ENCODE results near the gene PRLH. TPM values are rescaled to one million over a fixed set of nuclear protein-coding genes. Genes with fewer than 3 reads are reported as not detected.

The PRLH gene
- total RNA-seq, 1 donor from 2014 or later: not detected

DNA sequence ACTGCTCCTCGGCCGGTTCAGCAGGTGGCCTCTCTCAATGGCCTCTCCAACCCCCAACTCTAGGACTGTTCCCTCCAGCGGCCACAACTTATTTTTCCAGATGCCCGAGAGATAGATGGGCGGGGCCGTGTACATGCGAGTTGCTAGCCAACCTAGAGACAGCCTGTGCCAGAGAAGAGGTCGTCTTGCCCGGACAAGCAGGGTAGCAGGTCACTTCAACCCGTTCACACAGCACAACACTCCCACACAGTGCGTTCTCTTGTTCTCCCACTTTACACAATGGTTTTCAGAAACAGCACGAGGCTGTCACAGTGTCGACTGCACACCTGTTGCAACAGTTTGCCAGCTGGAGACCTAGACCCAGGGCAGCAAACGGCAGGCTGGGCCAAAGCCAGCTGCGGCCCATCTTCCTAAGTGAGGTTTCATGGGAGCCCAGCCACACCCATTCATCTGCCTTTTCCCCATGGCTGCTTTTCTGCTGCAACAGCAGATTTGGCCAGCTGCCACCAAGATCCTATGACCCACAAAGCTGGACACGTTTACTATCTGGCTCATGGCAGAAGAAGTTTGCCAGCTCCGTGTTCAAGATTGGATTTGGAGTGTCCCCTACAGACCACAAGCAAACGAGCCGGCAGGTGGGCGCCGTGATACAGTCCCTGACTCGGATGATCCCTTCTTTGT, 7.3 kb upstream of the PRLH start:
- intact Hi-C loops (cut with DNase I): no loop called here
- DNase-seq (ENCODE audit: low spot score): no peak

DNA sequence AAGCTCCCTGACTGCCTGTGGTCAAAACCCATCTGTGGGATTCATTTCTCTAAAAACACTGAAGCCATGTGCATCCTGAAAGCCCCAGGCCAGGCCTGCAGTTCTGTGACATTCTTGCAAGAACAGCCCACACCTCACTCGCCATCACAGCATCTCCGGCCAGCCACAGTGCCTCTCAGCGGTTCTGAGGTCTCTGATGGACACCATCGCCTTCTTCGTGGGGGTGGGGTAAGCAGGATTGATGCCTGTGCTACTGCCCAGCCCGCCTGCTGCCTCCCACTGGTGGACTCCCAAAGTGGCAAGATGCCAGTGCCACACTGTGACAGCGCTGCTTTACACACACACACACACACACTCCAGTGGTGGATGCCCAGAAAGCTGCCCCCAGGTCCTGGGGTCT, 5.2 kb upstream of the PRLH start:
- intact Hi-C loops (cut with DNase I): no loop called here
- DNase-seq (ENCODE audit: low spot score): no peak

DNA sequence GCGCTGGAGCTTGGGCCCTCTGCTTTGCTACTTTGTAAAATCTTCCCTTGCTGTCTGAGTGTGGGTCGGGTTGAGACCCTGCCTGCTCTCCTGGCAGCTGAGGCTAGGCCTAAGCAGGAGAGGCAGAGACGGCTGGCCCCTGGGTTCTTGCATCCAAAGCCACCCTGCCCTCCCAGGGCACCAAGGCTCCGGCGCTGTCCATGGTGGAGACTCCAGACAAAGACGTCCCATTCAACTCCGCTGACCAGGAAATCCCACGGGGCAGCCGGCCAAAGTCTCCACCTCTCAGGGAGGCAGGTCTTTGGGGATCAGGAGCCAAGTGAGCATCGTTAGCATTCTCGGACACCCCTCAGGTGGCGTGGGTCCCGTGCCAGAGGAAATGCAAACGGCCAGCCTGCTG, 2.6 kb upstream of the PRLH start:
- intact Hi-C loops (cut with DNase I): no loop called here
- DNase-seq (ENCODE audit: low spot score): no peak

DNA sequence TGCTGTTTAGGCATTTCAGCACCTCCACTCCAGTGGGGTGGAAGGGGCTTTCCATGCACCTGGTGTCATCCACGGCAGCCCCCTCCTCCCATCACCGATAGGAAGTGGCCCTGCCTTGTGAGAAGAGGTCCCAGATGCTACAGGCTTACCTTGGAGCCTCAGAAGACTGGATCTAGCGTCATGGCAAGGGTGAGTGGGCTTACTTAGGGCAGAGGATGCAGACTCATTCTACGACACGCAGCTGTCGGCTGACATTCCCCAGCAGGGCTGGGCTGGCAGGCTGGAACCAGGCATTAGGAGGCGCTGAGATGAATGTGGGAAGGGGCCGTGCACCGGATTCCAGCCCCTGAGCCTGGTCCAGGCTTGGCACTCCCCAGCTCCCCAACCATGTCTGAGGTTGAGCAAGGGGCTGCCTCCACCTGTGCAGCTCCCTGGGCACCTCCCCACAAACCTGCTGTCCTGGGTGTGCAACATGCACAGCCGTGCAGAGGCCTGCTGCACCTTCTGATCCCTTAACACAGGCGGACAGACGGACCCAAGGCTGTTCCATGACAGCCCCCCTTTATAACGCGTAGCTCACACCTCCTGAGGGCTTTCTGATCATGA, 1.7 kb upstream of the PRLH start:
- DNase-seq (ENCODE audit: low spot score): no peak
- intact Hi-C loops (cut with DNase I): no loop called here

DNA sequence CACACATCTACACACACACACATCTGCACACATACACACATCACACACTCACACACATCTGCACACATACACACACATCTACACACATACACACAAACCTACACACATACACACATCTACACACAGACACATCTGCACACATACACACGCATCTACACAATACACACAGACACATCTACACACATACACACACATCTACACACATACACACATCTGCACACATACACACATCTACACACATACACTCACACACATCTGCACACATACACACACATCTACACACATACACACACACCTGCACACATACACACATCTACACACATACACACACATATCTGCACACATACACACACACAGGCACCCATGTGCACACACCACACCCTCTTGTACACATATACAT, 400 bp upstream of the PRLH start:
- intact Hi-C loops (cut with DNase I): no loop called here
- no peak for DNase-seq (ENCODE audit: low spot score)

DNA sequence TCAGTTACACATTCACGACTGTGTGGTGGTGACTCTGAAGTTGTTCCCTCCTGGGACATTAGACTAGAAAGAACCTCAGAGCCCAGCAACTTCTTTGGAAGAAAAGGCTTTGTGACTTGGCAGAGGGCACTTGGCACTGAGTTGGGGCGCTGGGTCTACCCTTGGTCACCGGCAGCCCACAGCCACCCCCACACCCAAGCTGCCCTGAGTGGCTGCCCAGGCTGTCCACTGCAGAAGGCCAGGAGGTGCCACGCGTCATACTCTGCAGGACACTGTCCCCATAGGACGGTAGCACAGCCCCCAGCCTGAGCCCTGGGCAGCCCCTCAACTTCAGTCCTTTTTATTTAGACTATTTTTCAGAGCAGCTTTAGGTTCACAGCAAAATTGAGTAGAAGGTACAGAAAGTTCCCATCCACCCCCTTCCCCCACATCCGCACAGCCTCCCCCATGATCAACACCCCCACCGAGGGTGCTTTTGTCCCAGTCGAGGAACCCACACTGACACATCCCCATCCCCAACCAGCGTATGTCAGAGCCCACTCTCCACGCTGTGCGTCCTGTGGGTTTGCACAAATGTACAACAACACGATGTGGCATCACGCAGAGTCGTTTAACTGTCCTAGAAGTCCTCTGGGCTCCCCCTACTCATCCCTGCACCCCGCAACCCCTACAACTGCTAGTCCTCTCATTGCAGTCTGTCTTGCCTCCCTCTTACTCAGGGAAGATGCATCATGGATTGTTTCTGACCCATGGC, 1.1 kb downstream of the PRLH start:
- intact Hi-C loops (cut with DNase I): no loop called here
- no peak for DNase-seq (ENCODE audit: low spot score)

DNA sequence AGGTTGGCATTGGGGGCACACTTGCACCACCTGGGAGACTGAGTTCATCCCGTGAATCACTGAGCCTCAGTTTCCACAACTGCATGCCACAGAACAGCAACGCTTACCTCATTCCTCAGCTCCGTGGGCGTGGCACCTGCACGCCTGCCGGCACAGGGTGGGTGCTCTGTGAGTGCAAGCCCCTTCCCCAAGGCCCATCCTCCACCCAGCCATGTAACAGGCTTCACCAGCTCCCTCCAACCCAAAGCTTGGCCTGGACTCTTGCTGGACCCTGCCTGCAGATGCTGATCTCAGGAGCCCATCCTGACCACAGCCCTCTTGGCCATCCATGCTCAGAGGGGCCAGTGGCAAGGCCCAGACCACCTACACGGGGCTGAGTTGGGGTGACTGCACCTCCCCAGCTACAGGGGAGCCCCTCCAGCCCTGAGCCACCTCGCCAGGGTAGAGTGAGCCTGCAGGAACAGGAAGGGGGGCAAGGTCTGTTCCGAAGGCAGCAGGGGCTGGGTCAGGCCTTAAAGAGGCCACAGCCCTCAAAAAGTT, 1.8 kb downstream of the PRLH start:
- DNase-seq (ENCODE audit: low spot score): no peak
- intact Hi-C loops (cut with DNase I): no loop called here

DNA sequence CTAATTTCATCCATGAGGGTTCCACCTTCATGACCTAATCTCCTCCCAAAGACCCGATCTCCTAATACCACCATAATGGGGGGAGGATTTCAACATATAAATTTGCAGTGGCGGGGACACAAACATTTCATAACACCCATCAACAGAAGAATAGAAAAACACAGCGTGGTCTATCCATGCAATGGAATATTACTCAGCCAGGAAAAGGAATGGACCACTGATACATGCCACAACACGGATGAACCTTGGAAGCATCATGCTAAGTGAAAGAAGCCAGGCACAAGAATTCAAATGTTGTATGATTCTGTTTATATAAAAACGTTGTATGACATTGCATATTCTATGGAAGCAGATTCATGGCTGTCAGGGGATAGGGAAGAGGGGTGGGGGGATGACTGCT, 2.7 kb downstream of the PRLH start:
- intact Hi-C loops (cut with DNase I): no loop called here
- no peak for DNase-seq (ENCODE audit: low spot score)

DNA sequence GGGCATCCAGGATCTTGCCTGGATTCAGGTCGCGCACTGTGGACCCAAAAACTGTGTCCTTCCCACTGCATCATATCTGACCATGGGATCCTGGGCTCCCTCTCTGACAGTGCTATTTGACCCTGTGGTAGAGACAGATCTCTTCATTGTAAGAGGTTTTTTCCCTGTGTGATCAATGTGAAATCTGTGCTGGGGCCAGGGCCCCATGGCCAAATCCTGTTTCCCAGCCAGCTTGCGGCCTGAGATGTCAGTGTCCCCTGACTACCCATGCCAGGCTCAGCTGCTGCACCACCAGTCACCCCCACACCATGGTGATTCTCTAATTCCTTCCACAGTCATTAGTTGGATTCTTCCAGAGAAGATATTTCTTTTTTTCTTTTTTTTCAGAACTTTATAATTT, 3.5 kb downstream of the PRLH start:
- DNase-seq (ENCODE audit: low spot score): no peak
- intact Hi-C loops (cut with DNase I): loop anchor here (5.0 kb wide), 1 partner anchor 148 kb away; no protein-coding TSS in a partner anchor

DNA sequence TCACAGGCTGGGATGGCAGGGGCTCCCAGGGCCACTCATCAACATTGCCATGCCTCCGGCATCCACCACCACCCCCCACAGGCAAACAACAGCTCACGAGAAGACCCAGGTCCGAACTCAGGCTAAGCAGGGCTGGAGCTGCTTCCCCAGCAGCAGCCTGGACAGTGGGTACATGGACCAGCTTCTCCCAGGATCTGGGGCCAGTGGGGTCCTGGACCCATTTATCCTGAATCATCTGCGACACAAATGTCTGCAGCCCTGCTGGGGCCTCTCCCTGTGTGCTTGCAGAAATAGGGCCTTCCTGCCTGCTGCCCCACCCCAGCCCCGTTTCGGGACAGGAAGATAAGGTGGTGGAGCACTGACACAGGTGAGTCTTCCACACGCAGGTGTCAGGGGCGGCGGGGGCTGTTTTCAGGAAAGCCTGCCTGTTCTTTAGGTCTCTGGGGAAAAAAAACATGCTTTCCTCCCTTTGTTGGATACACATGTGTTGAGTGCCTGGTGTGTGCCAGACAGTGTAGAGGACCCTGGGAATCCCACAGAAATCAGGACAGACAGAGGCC, 4.5 kb downstream of the PRLH start:
- intact Hi-C loops (cut with DNase I): loop anchor here (5.0 kb wide), 1 partner anchor 149 kb away; no protein-coding TSS in a partner anchor

DNA sequence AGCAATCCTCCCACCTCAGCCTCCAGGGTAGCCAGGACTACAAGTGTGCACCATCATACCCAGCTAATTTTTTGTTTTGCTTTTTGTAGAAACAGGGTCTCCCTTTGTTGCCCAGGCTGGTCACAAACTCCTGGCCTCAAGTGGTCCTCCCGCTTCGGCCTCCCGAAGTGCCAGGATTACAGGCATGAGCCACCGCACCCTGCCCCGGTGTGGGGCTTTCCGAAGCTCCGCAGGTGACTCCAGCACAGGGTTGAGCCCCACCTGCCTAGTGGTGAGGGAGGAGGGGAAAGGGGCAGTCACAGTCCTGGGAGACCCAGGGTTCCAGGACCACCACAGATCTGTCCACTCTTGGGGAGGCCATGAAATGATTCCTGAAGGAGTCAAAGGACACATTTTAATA, 5.2 kb downstream of the PRLH start:
- intact Hi-C loops (cut with DNase I): loop anchor here (5.0 kb wide), 1 partner anchor 149 kb away; no protein-coding TSS in a partner anchor
- DNase-seq (ENCODE audit: low spot score): no peak

More for the DNA sequence above, 4.5 kb downstream of the PRLH start:
- DNase-seq (ENCODE audit: low spot score): no peak

DNA sequence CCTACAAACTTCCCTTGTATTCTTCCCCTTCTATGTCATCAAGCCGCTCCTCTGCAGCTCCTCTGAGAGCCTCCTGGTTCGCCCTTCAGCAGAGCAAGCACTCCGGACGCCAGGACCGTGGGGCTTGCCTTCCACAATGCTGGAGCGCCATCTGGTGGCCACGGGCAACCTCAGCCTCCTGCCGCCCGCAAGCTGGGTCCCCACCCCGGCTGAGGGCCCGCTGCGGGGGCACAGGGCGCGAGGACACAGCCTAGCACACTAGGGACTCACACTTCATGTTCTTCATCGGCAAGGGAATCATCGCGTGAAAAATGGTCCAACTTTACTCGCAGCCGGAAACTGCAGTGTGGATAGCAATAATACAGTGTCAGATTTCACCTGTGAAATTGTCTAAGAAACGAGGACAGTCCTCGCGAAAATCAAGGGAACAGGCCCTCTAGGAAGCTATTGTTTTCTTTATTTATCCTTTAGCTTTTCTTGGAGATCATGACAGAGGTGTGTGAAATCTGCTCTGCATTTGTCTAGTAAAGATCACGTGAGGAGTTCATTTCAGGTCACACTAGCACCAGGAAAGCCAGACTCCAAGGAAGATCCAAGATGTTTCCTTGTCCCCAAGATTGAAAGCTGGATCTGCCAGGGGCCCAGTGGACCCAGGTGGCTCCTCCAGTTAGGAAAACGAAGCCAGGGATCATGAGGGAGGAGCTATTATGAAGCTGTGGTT, 5.8 kb downstream of the PRLH start:
- intact Hi-C loops (cut with DNase I): loop anchor here (1.0 to 5.0 kb wide), 3 partner anchors 60 to 449 kb away; no protein-coding TSS in a partner anchor

DNA sequence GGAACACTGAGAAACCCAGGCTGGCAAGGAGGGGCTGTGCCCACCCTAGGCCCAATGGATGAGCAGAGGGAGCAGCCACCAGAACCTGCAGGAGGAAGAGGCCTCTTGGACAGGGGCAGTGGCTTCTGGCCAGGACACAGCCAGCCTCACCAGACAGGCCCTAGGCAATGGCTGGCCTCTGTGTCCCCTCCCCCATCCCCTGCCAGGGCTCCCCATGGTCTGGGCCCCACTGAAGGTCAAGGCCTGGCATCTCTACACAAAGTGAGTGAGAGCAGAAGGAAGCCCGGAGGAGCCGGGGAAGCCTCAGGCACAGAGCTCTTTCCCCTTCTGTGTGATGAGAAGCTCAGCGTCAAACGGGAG, 6.3 kb downstream of the PRLH start:
- no peak for DNase-seq (ENCODE audit: low spot score)

More for the DNA sequence above, 5.8 kb downstream of the PRLH start:
- DNase-seq (ENCODE audit: low spot score): peak; percentile 92

DNA sequence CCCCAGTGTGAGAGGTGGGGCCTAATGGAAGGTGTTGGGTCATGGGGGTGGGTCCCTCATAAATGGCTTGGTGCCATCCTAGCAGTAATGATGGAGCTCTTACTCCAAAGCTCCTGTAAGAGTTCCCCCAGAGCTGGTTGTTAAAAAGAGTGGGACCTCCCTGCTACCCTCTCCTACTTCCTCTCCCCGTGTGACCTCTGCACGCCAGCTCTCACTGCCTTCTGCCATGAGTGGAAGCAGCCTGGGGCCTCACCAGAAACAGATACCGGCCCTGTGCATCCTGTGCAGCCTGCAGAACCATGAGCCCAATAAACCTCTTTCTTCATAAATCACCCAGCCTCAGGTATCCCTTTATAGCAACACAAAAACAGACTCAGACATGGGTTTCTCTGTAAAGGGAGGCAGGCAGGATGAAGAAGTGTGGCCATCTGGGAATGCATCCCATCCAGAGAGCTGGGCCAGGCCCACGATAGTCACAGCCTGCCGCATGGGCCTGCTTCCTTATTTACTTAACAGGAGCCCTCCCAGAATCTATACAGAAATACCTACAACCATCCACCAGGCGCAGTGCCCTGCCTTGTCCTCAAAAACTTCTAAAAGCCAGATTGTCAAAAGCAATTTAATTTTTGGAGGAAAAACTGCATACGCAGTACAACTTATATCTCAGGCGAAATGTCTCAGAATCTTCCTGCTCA, 7.5 kb downstream of the PRLH start:
- intact Hi-C loops (cut with DNase I): loop anchor here (2.0 to 5.0 kb wide), 2 partner anchors 152 to 451 kb away; no protein-coding TSS in a partner anchor
- no peak for DNase-seq (ENCODE audit: low spot score)

More for the DNA sequence above, 6.3 kb downstream of the PRLH start:
- intact Hi-C loops (cut with DNase I): loop anchor here (1.0 to 5.0 kb wide), 3 partner anchors 60 to 450 kb away; no protein-coding TSS in a partner anchor

DNA sequence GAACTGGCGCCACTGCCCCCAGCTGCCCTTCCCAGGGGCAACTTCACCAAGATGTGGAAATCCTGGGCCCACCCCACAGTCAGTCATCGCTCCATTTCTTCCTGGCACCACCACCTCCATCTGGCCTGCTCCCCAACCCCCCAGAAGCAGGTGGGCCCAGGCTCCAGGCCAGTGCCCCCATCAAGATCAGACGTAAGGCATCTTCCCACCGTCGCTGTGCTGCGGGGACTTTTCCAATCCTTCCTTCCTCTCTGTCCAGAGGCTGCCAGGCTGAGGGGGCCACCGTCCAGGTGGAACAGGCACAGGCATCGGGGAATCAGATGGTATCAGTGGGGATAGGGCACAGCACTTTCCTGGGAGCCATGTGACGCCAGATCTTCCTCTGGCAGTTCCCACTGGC, 8.1 kb downstream of the PRLH start:
- DNase-seq (ENCODE audit: low spot score): no peak
- intact Hi-C loops (cut with DNase I): loop anchor here (5.0 kb wide), 1 partner anchor 152 kb away; no protein-coding TSS in a partner anchor

DNA sequence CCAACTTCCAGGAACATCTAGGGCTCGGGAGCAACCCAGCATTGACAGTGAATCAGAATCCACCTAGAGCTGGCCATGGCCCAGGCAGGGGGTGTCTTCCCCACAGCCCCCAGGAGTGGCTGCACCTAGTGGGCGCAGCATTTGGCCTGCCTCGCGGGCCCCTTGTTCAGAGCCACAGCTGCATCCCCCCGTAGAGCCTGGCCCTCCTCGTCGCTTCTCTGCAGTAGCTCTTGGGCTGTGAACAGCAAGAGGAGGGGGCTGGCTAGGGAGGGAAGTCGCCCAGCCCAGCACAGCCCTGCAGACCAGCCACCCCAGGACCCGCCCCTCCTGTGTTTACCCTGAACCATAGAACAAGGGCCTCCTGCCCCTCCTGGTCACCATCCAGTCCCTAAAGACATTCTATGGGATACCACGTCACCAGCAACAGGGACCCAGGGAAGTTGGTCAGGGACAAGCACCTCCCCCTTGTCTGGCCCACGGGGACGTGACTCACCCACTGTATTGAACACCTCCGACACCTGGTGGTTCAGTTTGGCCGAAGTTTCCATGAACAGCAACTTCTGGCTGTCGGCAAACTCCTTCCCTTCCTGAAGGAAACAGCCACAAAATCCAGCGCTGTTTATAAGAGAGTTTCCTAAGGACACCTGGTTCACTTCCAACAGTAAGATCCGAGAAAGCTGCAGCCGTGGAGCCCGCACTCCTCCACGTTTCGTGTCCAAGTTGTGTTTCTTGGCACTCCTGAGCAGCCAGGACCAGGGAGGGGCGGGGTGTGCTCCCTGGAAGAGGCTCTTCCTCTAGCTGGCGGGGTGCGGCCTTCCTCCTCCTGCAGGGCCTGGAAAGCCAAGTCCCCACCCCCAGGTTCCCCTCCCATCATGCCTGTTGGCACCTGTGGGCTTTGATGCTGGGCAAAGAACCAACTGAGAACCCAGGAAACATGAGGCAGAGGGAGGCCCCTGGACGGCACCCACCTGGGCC, 8.8 kb downstream of the PRLH start:
- no peak for DNase-seq (ENCODE audit: low spot score)
- intact Hi-C loops (cut with DNase I): loop anchor here (5.0 kb wide), 1 partner anchor 153 kb away; no protein-coding TSS in a partner anchor

Measured in cardiac septum (tissue), 1 donor.